Adipocyte (in vitro differentiated cells): ENCODE results near the gene ISCU.

Experiments used
- DNase-seq: peaks from one replicate; pipeline ENCODE4 v3.0.0-alpha.2; 2015; ENCODE audit warnings: low read depth
- H3K27me3 ChIP-seq: replicated peaks from 2 replicates; pipeline ENCODE4 v1.7.0; 2013; ENCODE audit warnings: mild to moderate bottlenecking, low read length, moderate library complexity; ENCODE audit not compliant: control insufficient read depth, insufficient read depth
- H3K36me3 ChIP-seq: 2 replicates; pipeline ENCODE4 v1.7.0; 2013; ENCODE audit warnings: low read length, mild to moderate bottlenecking, moderate library complexity; ENCODE audit not compliant: control insufficient read depth, insufficient read depth, severe bottlenecking
- H3K4me1 ChIP-seq: 2 replicates; pipeline ENCODE4 v1.7.0; 2013; ENCODE audit warnings: mild to moderate bottlenecking, low read length, moderate library complexity; ENCODE audit not compliant: control insufficient read depth, insufficient read depth
- H3K4me3 ChIP-seq: 2 replicates; pipeline ENCODE4 v1.7.0; 2013; ENCODE audit warnings: mild to moderate bottlenecking, low read length, moderate library complexity
- H3K9ac ChIP-seq: 2 replicates; pipeline ENCODE4 v1.7.0; 2013; ENCODE audit warnings: mild to moderate bottlenecking, low read length, moderate library complexity
- H3K9me3 ChIP-seq: 2 replicates; pipeline ENCODE4 v1.7.0; 2013; ENCODE audit warnings: mild to moderate bottlenecking, low read length, moderate library complexity; ENCODE audit not compliant: control insufficient read depth

The ISCU gene

GRCh38 chr12:108609537-108610335 lies 47.3 kb downstream of the ISCU start:
- peak; percentile 94 for DNase-seq

GRCh38 chr12:108610336-108610815 lies 48.0 kb downstream of the ISCU start:
- Histone ChIP-seq H3K4me1 (peaks cover 49% of the 10 kb centered on the region), H3K27me3 (no peaks in the 10 kb centered on the region), H3K36me3 (no peaks in the 10 kb centered on the region), H3K9me3 (no peaks in the 10 kb centered on the region), H3K9ac (peak overlapping the region; percentile 65), H3K4me3 (peak overlapping the region; percentile 24)
- DNase-seq, result no peak

More at GRCh38 chr12:108609537-108610335, 47.3 kb downstream of the ISCU start:
- peak overlapping the region; percentile 24 for H3K4me3 ChIP-seq
- no peaks in the 10 kb centered on the region for H3K27me3 ChIP-seq
- peak overlapping the region; percentile 65 for H3K9ac ChIP-seq
- peaks cover 50% of the 10 kb centered on the region for H3K4me1 ChIP-seq
- no peaks in the 10 kb centered on the region for H3K9me3 ChIP-seq
- no peaks in the 10 kb centered on the region for H3K36me3 ChIP-seq

- Histone ChIP-seq H3K4me3 (no peak overlapping the region), H3K9ac (peak overlapping the region; percentile 65), H3K36me3 (no peaks in the 10 kb centered on the region), H3K4me1 (peaks cover 46% of the 10 kb centered on the region), H3K27me3 (no peaks in the 10 kb centered on the region), H3K9me3 (peaks cover 5% of the 10 kb centered on the region)
- no peak for DNase-seq
These were observed 48.6 kb downstream of the ISCU start for GRCh38 chr12:108610856-108611605.

GRCh38 chr12:108611884-108612415 lies 49.6 kb downstream of the ISCU start:
- Histone ChIP-seq H3K9me3 (peaks cover 5% of the 10 kb centered on the region), H3K4me1 (peaks cover 50% of the 10 kb centered on the region), H3K36me3 (no peaks in the 10 kb centered on the region), H3K4me3 (no peak overlapping the region), H3K9ac (peak overlapping the region; percentile 65), H3K27me3 (no peaks in the 10 kb centered on the region)
- DNase-seq, result peak; percentile 60

GRCh38 chr12:108612788-108613282 lies 50.4 kb downstream of the ISCU start:
- Histone ChIP-seq H3K27me3 (no peaks in the 10 kb centered on the region), H3K9ac (peak overlapping the region; percentile 23), H3K36me3 (no peaks in the 10 kb centered on the region), H3K4me3 (no peak overlapping the region), H3K4me1 (peaks cover 59% of the 10 kb centered on the region), H3K9me3 (peaks cover 5% of the 10 kb centered on the region)
- no peak for DNase-seq

DNA sequence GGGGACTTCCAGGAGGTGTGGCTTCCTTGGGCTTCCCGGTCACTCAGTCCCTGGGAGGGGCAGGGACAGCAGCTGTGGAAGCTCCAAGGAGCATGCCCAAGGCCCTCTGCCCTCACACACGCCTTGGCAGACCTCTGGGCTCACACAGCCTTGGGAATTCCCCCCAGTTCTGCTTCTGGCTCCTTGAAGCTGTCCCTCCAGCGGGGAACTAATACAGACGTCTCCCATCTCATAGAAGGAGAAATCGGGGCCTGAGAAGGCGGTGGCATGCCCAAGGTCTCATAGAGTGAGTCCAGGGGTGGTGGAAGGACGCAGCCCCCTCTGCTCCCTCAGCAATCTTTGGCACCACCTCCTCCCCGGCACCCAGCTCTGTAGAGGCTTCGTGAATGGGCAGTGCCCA lies 51.2 kb downstream of the ISCU start:
- peaks cover 65% of the 10 kb centered on the region for H3K4me1 ChIP-seq
- H3K36me3 ChIP-seq, result no peaks in the 10 kb centered on the region
- H3K9me3 ChIP-seq, result peaks cover 5% of the 10 kb centered on the region
- H3K27me3 ChIP-seq, result no peaks in the 10 kb centered on the region
- H3K4me3 ChIP-seq, result no peak overlapping the region
- H3K9ac ChIP-seq, result peak overlapping the region; percentile 23
- no peak for DNase-seq

DNA sequence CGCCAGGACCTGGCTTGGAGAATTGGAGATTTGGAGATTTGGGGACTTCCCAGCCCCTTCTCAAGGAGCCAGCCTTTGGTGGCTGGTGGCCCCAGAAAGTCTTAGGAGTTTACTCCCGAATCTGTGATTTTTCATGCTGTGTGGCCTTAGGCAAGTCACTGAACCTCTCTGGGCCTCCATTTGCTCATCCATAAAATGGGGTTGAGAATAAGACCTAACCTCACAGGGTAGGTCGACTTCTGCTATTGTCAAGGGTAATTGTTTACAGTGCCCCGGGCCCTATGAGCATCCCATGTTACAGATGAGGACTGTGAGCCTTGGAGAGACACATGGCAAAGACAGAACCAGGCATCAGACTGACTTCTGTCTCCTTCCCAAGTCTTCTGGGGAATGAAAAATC lies 51.6 kb downstream of the ISCU start:
- Histone ChIP-seq H3K27me3 (no peaks in the 10 kb centered on the region), H3K4me1 (peaks cover 68% of the 10 kb centered on the region), H3K9me3 (peaks cover 5% of the 10 kb centered on the region), H3K4me3 (no peak overlapping the region), H3K36me3 (no peaks in the 10 kb centered on the region), H3K9ac (no peak overlapping the region)
- no peak for DNase-seq

DNA sequence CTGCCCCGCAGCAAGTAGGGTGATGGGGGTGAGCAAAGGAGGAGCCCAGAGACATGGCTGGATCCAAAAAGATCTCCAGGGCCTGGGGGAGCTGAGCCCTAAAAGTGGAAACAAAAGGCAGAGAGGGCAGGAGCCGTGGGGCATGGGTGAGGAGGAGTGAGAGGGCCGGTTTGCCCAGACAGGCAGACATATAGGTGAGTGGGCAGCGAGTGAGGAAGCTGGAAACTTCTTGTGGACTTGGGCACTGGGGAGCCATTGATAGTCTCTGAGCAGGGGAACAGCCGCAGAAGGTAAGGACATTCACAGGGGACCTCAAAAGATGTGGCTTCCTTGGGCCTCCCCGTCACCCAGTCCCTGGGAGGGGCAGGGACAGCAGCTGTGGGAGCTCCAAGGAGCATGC lies 52.2 kb downstream of the ISCU start:
- Histone ChIP-seq H3K27me3 (no peaks in the 10 kb centered on the region), H3K36me3 (no peaks in the 10 kb centered on the region), H3K9me3 (peaks cover 5% of the 10 kb centered on the region), H3K4me3 (no peak overlapping the region), H3K9ac (no peak overlapping the region), H3K4me1 (peaks cover 69% of the 10 kb centered on the region)
- DNase-seq, result no peak

DNA sequence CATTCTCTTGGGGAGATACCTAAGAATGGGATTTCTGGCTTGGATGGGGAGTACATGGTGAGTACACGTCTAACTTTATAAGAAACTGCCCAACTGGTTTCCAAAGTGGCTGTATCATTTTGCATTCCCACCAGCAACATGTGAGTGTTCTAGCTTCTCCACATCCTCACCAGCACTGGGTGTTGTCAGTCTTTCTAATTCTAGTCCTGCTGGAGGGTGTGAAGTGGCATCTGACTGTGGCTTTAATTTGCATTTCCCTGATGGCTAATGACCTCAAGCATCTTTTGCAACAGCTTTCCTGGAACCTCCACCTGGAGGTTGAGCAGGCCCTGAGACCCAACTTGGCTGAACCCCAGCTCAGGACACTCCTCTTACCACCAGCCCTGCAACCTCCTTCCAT lies 53.5 kb downstream of the ISCU start:
- DNase-seq, result no peak
- H3K36me3 ChIP-seq, result no peaks in the 10 kb centered on the region
- H3K4me1 ChIP-seq, result peaks cover 66% of the 10 kb centered on the region
- H3K9me3 ChIP-seq, result peaks cover 5% of the 10 kb centered on the region
- H3K27me3 ChIP-seq, result no peaks in the 10 kb centered on the region
- no peak overlapping the region for H3K9ac ChIP-seq
- H3K4me3 ChIP-seq, result no peak overlapping the region

DNA sequence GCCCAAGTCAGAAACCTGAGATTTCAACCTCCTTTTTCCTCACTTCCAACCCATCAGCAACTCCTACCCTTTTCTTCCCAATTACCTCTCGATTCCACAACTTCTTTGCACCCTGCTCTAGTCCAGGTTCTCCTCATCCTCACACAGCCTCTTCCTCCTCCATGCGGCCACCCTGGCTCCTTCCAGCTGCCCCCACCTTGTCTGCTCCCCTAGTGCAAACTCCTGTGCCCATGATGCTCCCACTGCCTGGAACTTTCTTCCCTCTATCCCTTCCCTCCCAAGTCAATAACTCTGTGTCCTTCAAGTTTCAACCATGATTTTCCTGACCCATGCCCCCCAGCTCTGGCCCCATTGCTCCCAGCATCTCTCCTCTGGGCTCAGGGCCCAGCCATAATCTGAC lies 54.0 kb downstream of the ISCU start:
- peaks cover 66% of the 10 kb centered on the region for H3K4me1 ChIP-seq
- peak overlapping the region; percentile 74 for H3K9ac ChIP-seq
- no peaks in the 10 kb centered on the region for H3K27me3 ChIP-seq
- H3K9me3 ChIP-seq, result peaks cover 5% of the 10 kb centered on the region
- H3K36me3 ChIP-seq, result no peaks in the 10 kb centered on the region
- H3K4me3 ChIP-seq, result no peak overlapping the region
- DNase-seq, result no peak
